SKM-1 (cell line): ENCODE results near the gene CCL1.

ENCODE experiments used
- DNase-seq: peaks from one replicate; lab custom pipeline; 2025; ENCODE audit not compliant: unreplicated experiment; lab: John Stamatoyannopoulos, UW

The CCL1 gene, protein sequence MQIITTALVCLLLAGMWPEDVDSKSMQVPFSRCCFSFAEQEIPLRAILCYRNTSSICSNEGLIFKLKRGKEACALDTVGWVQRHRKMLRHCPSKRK

DNA sequence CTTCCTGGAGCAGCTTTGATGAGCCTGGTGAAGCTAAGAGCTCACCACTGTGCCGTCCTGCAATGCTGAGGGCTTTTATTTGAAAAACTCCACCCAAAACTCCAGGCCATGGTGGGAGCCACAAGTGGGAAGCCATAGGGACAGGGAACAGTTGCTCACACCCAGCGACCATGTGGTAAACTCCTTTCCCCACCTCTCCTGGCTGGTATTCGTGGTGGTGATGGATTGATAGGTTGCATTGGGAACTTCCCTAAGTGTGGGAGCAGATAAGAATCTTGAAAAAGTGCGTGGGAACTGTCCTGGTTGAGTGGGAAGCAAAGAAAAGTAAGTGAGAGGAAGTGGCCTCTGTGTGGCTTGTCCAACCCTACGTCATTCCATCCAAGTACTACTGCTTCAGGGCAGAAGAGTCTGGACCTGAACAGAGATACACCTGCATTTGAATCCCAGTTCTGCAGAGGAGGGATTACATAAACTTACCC lies at the start of gene CCL1:
Gene CCL1 (minus strand): TSS at position 51 of the 479 bp plus-strand sequence. CDS start 72 bp downstream, outside the sequence.
- DNase-seq, result no peak

DNA sequence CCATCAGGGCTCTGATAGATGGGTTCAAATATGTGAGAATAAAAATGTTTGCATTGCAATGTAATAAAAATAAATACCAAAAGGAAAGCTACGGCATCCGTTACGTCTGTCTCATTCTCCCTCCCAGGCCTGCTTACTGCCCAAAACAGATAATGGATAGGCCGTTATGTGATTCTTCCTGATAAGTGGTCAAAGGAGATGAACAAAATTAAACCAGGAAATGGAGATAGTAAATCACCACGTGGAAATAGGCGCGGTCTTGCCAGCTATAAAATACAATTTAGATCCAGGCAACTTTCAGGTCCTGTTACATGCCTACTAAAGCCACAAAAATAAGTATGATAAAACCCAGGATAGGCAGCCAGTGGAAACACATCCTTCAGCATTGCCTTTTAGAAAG lies 49.5 kb upstream of the CCL1 start:
- no peak for DNase-seq

DNA sequence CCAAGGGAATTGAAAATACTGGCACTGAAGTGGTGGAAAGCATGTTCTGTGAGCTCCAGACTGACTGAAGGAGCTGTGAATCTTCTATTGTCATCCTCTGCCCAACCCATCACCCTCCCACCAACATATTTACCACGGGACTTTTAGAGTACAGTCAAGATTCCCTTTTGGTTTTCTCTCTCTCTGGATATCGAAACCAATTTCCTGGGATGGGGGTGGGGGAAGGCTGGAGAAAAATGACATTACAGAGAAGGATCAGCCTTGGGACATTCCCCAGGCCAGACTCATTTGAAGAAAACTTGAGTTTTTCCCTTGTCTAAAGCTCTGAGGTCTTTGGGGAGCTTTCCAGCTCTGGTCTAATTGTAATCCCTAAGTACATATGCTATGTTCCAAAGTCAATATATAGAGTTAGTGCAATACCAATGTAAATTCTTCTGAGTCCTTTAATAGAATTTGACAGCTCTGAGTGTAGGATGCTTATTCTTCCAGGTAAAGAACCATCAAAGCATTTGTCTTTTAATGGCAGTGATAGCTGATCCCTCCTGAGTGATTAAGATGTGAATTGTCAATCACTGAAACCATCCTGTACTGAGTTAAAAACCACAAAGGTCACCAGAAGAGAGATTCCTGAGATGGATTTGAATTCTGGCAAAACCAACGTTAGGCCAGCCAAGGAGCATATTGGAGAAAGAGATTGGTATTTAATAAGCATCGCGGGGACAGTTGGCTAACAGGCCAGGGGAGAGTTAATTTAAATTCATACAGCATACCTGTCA lies 48.8 kb upstream of the CCL1 start:
- no peak for DNase-seq

DNA sequence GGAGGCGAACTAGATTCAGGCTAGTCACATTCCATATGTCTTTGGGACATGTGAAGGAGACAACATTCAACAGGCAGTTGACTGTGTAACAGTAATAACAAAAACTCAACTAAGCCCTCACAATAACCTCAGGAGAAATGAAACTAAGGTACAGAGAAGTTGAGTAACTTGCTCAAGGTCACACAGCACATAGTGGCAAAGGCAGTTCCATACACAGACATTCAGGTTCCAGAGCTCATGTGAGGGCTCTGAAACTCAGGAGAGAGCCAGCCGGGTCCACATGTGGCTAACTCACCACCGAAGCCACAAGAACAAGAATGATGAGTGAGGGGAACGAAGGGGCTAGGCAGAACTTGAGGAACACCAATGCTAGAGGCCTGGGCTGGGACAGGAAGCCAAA lies 46.3 kb upstream of the CCL1 start:
- DNase-seq, result no peak

DNA sequence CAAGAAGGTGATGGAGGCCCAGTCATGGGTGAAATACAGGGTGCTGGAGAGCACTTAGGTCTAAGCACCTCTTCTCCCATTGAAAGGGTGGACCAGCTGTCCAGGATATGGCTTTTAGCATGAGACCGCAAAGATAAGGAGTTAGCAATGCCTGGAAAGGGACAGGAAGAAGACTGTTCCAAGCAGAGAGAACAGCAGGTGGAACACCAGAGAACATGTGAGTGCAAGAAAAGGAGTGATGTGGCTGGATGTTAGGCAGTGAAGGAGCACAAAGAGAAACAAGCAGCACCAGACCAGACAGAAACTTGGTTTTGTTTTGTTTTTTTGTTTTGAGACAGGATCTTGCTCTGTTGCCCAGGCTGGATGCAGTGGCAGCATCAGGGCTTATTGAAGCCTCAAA lies 45.4 kb upstream of the CCL1 start:
- DNase-seq, result no peak

DNA sequence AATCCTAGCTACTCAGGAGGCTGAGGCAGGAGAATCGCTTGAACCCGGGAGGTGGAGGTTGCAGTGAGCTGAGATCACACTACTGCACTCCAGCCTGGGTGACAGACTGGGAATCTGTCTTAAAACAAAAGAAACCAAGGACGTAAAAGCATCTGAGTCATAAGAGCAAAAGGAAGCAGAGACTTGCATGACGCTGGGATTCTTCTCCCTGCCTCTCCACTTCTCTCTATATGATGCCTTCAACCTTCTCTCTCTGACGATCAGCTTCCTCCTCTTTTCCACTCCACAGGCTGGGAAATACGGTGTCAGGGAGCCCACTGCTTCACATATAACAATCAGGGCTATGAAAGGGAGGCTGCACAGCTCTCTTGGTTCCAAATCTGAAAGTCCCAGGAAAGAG lies 43.2 kb upstream of the CCL1 start:
- DNase-seq, result no peak

DNA sequence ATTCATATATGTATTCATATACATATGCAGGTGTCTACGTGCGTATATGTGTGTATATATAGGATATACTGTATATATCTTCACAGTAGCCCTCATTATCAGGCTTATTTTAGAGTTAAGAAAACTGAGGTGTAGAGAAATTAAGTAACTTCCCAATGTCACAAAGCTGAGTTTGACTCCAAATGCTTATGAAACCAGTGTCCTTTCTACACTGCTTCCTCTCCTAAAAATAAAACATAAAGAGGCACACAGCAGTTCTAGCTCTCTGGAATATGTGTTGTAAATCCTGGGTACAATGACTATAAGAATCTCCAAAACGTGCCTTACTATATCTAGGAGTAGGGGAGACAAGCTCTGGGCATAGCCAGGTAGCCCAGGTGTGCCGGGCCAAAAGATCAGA lies 40.0 kb upstream of the CCL1 start:
- no peak for DNase-seq

DNA sequence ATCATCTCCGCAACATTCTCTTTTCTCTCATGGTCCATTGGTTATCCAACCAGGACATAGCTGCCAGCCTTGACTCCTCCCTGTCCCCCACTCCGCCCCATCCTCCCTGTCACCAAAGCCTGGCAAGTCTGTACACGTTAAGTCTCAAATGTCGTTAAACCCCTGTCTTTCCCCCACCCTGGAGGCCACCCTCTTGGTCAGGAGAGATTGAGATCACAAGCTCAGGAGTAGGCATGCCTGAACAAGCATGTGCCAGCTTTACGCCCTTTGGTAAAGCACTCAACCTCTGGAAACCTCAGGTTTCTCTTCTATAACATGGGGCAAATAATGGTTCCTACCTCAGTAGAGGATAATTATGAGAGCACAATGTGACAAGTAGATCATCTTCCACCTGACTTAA lies 38.1 kb upstream of the CCL1 start:
- DNase-seq, result no peak

DNA sequence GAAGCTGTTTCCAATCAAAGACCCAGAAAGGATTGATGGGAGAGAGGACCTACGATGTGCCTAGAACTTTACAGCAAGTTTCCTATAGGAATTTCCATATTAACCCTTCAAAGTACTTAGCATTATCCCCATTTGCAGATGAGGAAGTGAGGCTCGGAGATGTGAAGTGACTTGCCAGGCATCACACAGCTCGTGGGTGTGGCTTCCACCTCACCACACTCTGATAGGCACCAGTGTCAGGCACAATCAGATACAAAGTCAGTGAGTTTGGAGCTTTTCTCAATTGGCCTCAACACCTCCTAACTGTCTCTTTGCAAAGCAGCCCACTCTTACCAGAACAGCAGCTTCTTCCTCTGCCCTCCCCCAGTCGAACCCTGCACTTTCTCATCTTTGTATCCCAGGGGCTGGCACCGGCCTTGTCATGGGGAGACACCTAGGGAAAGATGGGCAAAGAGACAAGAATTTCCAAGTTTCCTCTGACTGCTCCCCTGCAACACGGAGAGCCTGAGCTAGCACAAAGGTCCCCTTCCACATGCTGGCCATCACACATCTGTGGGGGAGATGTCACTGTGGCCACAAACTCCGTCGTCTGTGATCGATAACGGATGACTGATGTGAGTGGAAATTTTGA lies 37.4 kb upstream of the CCL1 start:
- no peak for DNase-seq

DNA sequence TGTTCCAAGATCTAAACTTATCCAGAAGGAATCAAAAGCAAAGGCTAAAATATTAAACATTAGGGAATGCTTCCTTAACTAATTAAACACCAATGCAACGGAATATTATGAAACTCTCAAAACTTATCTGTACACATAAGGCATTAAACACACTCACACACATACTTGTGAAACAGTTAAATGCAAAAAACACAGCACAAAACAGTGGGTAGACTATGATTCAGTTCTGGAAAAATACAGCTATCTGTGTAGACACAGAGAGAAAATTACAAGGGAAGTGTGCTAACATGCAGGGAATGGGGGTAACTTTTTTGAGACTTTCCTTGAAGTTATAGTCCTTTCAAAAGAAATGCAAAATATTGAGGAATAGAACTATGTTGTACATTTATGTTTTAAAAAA lies 36.7 kb upstream of the CCL1 start:
- no peak for DNase-seq

DNA sequence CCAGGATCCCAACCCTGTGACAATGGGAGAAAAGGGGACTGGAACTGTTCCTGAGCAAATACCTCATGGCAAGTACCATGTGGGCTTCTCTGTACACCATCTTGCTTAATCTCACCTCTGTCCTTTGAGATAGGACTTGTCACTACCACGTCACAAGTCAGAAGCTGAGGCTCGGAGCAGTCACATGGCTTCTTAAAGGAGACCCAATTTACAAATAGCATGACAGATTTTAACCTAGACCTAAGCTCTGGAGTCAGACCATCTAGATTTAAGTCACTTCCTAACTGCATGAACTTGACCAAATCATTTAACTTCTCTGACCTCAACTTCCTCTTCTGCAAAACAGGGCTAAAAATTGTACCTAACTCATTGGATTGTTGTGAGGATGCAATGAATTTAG lies 36.0 kb upstream of the CCL1 start:
- DNase-seq, result no peak

DNA sequence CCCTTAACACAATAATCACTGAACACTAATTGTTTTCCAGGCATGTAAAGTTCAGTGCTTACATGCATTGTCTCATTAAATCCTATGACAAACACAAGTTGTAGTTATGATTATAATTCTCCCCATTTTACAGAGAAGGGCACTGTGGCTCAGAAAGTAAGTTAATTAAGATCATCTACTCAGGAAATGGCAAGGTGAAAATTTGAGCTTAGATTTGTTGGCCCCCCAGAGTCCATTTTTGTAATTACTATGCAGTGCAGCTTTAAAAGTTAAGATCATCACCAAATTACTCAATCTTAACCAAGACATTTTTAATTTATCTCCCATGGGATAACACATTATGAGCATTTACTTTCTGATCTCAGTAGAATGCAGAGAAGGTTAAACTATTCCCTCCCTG lies 34.2 kb upstream of the CCL1 start:
- no peak for DNase-seq

DNA sequence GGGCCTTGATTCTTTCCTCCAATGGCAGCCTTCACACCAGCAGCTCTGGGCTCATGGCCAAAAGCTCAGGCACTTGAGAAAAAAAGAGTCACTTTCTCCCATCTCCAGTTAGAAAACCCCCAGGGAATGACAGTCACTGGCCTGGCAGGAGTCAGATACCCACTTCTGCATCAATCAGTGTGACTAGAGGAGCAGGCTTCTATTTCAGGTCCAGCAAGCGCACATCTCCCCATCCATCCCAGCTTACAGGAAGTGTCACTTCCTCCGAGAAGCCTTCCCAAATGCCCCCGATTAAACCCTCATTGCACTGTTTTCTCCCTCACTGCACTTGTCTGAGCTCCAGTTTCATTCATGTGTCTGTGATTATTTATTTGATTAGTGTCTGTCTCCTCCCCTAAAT lies 30.4 kb upstream of the CCL1 start:
- DNase-seq, result no peak

DNA sequence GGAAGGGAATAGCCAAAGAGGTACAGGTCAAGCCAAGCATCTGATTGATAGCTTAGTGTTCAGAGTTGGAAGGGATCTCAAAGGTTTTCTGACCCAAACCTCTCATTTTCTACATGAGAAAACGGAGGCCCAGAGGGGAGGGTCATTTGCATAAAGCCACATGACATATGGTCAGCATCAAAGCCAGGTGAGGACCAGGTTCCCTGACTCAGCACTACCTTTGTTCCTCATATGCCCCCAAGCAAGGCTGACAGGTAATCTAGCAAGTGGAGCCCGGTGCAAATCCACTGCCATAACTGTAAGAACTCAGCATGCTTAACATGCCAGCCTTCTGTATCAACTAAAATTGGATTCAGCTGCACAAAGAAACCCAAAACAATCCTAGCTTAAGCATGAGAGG lies 28.2 kb upstream of the CCL1 start:
- DNase-seq, result no peak

DNA sequence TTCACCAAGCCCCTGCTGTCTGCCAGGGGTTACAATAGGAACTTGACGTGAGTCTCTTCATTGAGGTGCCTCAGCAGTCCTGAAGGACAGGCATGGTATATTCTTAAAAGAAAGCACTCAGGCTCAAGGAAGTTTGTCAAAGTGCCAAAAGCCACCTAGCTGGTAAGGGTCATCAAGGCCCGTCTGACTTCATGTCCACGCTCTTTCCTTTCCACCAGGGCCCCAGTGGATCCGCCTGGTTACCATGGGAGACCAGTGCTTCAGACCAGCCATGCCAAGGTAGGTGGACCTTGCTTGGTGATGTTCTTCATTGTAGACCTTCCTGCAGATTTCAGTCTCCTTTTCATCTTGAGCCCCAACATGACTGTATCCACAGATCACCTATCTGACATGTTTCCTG lies 27.6 kb upstream of the CCL1 start:
- no peak for DNase-seq

DNA sequence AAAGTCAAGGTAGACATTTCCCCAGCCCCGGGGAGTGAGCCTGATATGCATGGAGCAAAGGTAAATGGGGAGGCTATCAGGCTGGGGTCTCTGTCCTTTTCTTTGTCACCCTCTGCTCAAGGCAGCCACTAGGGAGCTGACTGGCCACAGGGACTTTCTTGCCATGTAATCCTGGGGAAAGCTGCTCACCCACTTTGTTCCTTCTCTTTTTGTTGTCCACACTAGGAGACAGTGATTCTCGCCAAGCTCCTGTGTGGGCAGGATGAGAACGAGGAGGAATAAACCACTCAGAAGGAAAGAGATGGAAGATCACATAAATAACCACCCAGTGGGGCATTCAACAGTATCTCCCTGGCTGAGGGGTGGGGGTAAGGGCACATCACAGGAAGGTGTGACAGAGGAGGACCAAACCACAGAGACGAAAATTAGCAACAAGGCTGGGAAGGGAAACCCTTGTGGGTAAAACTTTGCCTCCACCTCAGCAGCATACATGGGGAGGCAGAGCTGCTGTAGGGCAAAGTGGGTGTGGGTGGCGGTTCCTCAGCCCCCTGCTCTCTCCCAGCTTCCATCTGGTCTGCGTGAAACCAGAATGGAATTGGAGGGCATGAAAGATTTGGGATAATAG lies 26.2 kb upstream of the CCL1 start:
- DNase-seq, result no peak

DNA sequence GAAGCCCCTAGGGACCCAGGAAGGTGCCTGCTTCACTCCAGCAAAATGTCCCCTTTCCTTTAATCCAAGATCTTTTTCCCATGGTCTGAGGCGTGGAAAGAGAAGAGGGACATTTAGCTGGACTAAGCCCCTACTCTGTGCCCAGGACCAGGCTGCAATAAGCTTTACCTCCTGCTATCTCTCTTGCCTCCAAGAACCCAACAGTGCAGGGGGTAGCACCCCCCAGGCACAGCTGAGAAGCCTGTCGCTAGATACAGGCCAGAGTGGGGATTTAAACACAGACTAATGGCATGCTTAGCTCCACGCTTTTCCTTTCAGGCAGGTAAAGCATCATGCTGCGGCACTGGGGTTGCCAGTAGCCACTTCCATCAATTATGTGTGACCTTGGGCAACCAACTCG lies 24.5 kb upstream of the CCL1 start:
- no peak for DNase-seq

DNA sequence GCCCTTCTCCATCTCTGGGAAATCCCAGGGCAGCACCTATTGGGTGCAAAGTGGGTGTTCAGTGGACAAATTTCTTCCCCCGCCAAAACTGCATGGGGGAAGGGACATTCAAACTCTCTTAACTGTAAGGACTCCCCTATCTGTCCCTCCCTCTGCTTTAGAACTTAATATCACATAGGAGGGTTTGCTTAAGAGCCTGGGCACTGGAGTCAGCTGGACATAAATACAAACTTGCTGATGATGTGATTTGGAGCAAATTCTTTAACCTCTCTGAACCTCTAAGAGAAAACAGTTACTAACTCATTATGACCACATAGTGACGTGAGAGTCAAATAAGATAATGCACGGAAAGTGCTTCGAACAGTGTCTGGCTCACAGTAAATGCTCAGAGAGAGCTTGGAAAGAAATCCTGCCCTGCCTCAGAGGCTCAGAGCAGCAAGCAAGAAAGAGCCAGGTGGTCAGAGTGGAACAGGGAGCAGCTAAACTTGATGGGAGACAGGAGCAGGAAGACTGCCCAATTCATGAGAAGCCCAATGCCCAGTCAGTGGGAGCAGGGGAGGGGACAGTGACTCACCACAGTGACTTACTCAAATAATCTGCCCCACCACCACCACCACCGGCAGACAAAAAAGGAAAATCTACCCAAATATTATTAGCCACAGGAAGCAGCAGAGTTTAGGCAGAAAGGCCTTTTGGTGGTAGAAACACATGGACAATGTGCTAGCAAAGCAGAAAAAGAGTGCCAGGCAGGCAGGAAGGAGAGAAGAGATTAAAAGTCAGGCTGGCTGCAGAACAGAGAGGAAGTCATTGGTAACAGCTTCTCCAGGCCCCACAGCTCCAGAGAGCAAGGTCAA lies 23.9 kb upstream of the CCL1 start:
- no peak for DNase-seq

DNA sequence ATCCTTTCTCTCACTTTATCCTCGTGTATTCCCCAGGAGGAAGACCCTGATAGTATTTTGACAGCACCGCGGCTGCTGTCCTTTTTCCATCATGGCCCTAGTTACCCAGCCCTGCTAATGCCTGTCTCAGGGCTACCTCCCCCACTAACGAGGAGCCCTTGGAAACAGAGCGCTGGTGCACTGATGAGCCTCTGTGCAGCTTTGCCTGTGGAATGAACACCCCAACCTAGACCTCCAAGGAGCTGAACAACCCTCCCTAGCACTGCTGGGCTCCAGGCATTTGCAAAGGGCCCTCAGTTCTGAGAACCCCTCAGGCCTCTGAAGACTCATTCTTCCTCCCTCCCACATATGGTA lies 23.3 kb upstream of the CCL1 start:
- DNase-seq, result no peak

DNA sequence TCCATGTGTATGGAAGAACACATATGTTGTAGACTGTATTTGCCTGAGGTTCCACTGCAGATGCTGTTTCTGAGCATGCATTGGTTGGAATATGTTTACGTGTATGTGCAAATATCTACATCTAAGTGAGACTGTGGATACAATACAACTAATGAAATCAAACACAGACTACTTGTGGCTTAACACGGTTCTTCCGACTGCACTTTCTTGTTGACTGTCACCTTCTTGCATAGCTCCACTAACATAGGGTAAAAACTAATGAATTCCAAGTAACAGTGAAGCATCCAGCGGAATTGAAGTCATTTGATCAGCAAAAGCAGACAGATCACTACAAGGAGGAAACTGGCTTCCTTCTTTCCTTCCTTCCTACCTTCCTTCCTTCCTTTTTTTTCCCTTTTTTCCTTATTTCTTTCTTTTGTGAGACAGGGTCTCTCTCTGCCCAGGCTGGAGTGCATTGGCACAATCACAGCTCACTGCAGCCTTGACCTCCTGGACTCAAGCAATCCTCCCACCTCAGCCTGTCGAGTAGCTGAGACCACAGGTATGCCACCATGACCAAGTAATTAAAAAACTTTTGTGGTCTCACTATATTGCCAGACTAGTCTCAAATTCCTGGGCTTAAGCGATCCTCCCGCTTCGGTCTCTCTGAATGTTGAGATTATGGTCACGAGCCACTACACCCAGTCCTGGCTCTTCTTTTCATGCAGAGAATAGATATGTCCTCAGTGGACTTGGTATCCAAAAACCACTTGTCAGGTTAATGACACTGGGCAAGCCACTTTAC lies 22.0 kb upstream of the CCL1 start:
- DNase-seq, result no peak

DNA sequence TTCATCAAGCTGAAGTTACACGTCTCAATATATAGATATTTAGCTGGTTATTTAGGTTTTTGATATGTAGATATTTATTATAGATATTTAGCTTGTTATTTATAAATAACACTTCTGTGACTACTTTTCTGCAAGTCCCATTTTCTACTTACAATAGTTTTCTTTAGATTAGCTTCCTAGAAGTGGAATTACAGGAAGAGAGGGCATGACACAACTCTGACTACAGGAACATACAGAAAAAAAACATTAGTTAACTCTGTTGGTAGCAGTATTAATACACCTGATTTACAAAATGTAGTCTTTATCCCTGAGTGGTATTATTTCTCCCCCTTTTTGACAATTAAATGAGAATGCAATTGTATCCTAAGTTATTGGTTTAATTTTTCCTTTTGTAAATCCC lies 21.2 kb upstream of the CCL1 start:
- DNase-seq, result no peak
